Measurements from ENCODE around the gene ELF5. TPM values are rescaled to one million over a fixed set of nuclear protein-coding genes. Genes with fewer than 3 reads are reported as not detected.

The ELF5 gene
- total RNA-seq, 1 experiment from 2014 or later: not detected

GRCh38 chr11:34501949-34502348 is 11.6 kb downstream of the ELF5 start:
- in situ Hi-C loops (cut with HindIII; ENCODE audit: low pct_unique_long_range_greater_than_20kb, low sequenced_read_pairs): no loop called here
- no peak for DNase-seq (ENCODE audit: low read depth)

DNA sequence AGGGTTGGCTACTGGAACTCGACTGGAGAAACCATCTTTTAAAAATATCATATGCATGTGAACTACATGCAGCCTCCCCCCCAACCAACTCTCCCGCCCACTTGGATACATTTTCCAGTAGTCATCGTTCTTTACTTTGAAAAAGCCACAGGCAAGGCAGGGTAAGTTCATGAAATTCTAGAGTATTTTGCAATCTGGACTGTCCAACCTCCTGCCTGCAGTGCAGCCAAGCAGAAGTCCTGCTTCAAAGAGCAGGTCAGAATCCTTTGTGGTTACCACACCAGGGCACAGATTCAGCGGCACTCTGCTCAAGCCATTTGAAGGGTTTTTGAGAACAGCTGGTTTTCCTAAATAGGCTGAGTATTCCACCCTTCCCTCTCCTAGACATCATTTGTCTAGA is 12.1 kb downstream of the ELF5 start:
- in situ Hi-C loops (cut with HindIII; ENCODE audit: low pct_unique_long_range_greater_than_20kb, low sequenced_read_pairs): no loop called here
- DNase-seq (ENCODE audit: low read depth): no peak

GRCh38 chr11:34499719-34500500 is 13.7 kb downstream of the ELF5 start:
- in situ Hi-C loops (cut with HindIII; ENCODE audit: low pct_unique_long_range_greater_than_20kb, low sequenced_read_pairs): no loop called here
- DNase-seq (ENCODE audit: low read depth): no peak

- DNase-seq (ENCODE audit: low read depth): no peak
- in situ Hi-C loops (cut with HindIII; ENCODE audit: low pct_unique_long_range_greater_than_20kb, low sequenced_read_pairs): no loop called here
Measured at GRCh38 chr11:34495724-34496377, 17.7 kb downstream of the ELF5 start.

DNA sequence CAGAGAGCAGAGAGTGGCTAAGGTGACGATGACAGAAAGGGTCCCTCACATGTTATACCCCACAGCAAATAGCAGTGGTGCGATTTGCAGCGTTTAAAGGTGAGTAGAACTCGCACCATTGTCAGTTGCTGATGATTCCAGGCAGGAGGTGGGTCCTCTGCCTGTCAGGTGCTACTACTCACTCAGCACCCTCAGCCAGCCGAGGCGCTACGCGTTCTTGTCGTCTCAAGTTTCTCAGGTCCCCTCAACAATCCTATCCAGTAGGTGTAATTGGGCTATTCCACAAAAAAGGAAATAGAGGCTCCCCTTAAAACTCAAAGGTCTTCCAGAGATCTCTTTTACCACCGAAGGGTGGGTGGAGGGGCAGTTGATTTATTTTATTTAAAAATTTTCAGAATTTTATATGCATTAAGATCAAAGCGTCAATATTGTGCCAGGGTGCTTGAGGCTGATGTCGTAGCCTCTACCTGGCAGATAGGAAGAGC is 18.3 kb downstream of the ELF5 start:
- DNase-seq (ENCODE audit: low read depth): no peak
- in situ Hi-C loops (cut with HindIII; ENCODE audit: low pct_unique_long_range_greater_than_20kb, low sequenced_read_pairs): no loop called here

DNA sequence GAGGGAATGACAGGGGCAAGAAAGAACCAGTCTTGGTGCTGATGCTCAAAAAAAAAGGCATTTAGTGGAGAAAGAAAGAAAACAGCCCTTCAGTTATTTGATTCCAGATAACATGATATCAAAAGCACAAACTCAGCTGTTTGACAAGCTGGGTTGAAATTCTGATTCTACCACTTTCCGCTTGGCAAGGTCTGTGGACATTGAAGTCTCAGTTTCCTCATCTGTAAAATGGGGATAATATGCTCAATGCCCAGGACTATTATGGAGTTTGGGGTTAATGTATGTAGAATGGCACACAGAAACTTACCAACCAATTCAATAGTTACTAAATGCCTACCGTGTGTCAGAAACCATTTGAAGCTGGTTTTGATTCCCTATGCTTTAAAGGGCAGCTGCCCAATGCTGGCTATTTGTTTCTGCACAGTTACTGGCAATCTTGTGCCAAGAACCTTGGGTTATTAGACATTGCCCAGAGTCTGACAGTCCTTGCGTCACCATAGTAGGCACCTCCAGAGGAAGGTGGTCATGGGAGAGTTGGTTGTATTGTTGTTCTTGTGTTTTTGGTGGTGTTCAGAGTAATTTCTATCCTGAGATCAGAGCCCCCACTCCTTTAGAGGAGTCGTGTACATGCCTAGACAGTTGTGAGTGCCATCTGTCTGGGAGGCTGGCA is 19.5 kb downstream of the ELF5 start:
- in situ Hi-C loops (cut with HindIII; ENCODE audit: low pct_unique_long_range_greater_than_20kb, low sequenced_read_pairs): no loop called here
- no peak for DNase-seq (ENCODE audit: low read depth)

GRCh38 chr11:34493468-34493867 is 20.1 kb downstream of the ELF5 start:
- in situ Hi-C loops (cut with HindIII; ENCODE audit: low pct_unique_long_range_greater_than_20kb, low sequenced_read_pairs): no loop called here
- DNase-seq (ENCODE audit: low read depth): no peak

DNA sequence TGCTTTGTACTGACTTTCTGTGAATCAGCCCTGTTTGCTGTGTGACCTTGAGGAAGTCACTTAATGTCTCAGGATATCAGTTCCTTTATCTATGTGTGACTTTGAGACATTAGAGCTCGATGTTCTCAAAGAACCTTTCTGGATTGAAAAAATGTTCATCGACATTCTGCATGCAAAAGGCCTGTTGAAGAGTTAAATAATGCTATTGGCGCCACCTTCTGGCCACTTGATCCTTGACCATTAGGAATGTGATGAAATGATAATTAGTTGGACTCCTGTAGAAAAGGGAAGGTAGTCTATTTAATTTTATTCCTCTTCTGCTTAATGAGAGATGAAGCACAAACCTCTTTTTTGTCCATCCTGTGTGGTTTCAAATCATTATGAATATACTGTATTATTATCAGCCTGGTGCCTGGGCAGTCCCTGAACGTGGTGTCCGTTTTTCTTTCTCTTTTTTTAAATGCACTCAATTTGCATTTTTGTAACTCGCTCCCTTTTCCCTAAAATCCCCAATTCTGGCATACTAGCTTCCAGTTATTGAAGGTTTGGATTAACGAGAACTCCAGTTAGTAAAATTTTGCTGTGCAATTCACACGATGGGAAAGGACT is 20.7 kb downstream of the ELF5 start:
- peak; percentile 27 for DNase-seq (ENCODE audit: low read depth)
- in situ Hi-C loops (cut with HindIII; ENCODE audit: low pct_unique_long_range_greater_than_20kb, low sequenced_read_pairs): no loop called here

DNA sequence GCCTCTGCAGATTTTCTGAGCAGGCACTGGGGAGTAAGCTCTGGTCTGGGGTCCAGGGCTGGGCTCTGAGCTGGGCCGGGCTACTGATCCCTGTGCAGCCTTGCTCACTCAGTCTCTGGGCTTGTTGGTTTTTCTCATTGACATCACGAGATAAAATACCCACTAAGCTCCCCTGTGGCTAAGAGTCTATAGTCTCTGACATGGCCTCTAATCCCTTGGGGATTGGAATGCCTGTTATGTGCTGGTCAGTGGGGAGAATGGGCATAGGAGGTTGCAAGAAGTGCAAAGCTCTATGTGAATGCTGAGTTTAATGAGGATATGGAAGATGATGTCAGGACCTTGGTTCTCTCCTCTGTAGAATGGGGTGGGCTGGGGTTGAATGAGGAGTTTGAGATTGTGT is 23.3 kb downstream of the ELF5 start:
- DNase-seq (ENCODE audit: low read depth): no peak
- in situ Hi-C loops (cut with HindIII; ENCODE audit: low pct_unique_long_range_greater_than_20kb, low sequenced_read_pairs): no loop called here

GRCh38 chr11:34488855-34489557 is 24.6 kb downstream of the ELF5 start:
- no peak for DNase-seq (ENCODE audit: low read depth)
- in situ Hi-C loops (cut with HindIII; ENCODE audit: low pct_unique_long_range_greater_than_20kb, low sequenced_read_pairs): no loop called here

DNA sequence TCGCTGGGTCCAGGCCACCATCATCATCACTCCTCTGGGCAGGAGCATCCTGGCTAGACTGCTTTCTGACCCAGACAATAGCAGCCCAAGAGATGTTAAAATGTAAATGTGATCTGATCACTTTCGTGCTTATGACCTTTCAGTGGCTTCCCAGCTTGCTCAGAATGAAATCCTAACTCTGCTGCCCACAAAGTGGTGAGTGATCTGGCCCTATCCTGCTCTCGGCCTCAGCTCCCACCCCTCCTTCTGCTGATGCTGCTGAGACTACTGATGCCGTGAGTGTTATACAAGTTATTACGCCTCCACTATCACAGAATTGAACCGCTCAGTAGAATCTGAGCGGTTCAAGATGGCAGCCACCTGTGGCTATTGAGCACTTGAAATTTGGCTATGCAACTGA is 26.2 kb downstream of the ELF5 start:
- DNase-seq (ENCODE audit: low read depth): no peak
- in situ Hi-C loops (cut with HindIII; ENCODE audit: low pct_unique_long_range_greater_than_20kb, low sequenced_read_pairs): no loop called here

- no peak for DNase-seq (ENCODE audit: low read depth)
- in situ Hi-C loops (cut with HindIII; ENCODE audit: low pct_unique_long_range_greater_than_20kb, low sequenced_read_pairs): no loop called here
Measured at GRCh38 chr11:34483106-34483874, 30.3 kb downstream of the ELF5 start.

DNA sequence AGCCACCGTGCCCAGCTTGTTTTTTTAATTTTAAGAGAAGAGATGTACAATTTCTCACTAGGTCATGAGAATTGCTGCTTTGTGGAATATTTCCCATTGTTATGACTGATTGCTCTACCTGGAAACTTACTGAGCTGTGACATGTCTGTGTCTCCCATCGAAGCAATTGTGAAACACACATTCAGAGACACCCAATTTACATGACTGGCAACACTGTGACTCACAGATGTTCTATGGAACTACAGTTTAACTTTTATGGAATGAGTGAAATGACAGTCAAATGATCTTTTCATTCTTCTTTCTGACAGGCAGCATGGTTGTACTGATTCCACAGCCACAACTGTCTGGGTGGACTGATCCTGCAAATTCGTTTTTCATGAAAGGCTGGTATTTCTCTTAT is 32.3 kb downstream of the ELF5 start:
- DNase-seq (ENCODE audit: low read depth): no peak
- in situ Hi-C loops (cut with HindIII; ENCODE audit: low pct_unique_long_range_greater_than_20kb, low sequenced_read_pairs): no loop called here

- no peak for DNase-seq (ENCODE audit: low read depth)
- in situ Hi-C loops (cut with HindIII; ENCODE audit: low pct_unique_long_range_greater_than_20kb, low sequenced_read_pairs): no loop called here
Measured at GRCh38 chr11:34480314-34480713, 33.3 kb downstream of the ELF5 start.

- no peak for DNase-seq (ENCODE audit: low read depth)
- in situ Hi-C loops (cut with HindIII; ENCODE audit: low pct_unique_long_range_greater_than_20kb, low sequenced_read_pairs): no loop called here
Measured at GRCh38 chr11:34478845-34479663, 34.5 kb downstream of the ELF5 start.

- no peak for DNase-seq (ENCODE audit: low read depth)
- in situ Hi-C loops (cut with HindIII; ENCODE audit: low pct_unique_long_range_greater_than_20kb, low sequenced_read_pairs): no loop called here
Measured at GRCh38 chr11:34476849-34477248, 36.7 kb downstream of the ELF5 start.

DNA sequence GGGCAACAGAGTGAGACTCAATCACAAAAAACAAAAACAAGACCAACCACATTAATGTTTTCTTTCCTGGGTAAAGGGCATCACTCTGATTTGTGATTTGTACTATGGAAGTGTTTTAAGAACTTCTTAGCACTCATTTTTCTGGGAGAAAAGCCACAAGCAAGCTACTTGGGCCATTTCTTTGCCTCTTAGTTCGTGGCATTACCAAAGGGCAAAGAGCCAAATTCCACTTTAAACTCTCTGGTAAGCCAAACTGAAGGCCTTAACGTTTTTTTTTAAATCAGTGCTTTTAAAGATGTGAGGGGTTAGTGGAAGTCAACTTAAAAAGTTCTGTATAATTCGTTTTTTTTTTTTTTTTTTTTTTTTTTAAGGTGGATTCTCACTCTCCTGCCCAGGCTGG is 37.9 kb downstream of the ELF5 start:
- in situ Hi-C loops (cut with HindIII; ENCODE audit: low pct_unique_long_range_greater_than_20kb, low sequenced_read_pairs): no loop called here
- DNase-seq (ENCODE audit: low read depth): no peak
